GM18870 (cell line): ENCODE data around the gene PLA2G4C.
"Not testable (repeated sequence)": the region's sequence is repeated elsewhere in the genome, so short reads cannot be mapped to it uniquely, and the experiment has no call there.

Experiments used
- ATAC-seq: cut with Tn5 transposase; IDR thresholded peaks from one replicate; pipeline ENCODE4 v1.9.1; 2021; ENCODE audit warnings: moderate library complexity; ENCODE audit not compliant: unreplicated experiment

PLA2G4C gene

DNA sequence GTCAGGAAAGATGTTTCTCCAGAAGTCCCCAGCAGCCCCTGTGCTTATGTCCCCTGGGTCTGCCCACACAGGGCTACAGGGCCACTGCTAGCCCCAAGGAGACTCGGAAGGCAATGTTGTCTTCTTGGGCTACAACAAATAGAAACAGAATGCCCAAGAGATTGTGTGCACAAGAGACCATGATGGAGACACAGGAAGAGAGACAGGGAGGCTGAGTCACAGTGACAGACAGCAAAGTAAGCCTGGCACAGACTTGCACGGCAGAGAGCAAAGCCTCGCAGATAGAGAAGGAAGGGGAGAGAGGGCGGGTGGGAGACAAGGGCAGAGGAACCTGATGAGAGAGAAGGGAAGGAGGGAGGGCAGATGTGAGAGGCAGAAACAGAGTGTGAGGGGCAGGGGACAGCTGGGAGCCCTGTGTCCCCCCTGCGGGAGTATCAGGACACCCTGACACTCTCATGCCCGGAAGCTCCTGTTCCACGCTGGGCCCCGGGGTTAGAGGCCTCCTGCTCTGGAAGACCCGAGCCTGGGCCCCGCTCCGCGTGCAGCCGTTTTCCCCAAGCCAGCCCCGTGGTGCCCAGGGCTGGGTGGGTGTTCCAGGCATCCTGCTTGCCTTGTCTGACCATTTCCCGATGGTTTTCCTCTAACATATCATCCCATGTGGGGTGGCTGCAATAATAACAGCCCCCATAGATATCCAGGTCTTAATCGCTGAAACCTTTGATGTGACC, 2.7 kb upstream of the PLA2G4C start:
- no peak for ATAC-seq

DNA sequence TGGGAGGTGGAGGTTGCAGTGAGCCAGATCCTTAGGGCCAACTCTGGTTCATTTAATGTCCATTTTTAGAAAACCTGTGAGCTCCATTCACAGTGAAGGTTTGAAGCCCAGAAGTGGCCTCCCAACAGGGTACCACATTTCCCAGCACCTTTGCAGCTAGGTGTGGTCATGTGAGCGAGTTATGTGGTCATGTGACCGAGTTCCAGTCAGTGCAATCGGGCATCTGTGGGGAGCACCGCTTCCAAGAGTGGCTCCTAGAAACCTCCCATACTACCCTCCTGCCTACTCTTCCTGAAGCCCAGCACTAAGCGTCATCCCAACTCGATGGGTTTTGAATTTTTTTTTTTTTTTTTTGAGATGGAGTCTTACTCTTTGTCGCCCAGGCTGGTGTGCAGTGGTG, 663 bp upstream of the PLA2G4C start:
- ATAC-seq = no peak

DNA sequence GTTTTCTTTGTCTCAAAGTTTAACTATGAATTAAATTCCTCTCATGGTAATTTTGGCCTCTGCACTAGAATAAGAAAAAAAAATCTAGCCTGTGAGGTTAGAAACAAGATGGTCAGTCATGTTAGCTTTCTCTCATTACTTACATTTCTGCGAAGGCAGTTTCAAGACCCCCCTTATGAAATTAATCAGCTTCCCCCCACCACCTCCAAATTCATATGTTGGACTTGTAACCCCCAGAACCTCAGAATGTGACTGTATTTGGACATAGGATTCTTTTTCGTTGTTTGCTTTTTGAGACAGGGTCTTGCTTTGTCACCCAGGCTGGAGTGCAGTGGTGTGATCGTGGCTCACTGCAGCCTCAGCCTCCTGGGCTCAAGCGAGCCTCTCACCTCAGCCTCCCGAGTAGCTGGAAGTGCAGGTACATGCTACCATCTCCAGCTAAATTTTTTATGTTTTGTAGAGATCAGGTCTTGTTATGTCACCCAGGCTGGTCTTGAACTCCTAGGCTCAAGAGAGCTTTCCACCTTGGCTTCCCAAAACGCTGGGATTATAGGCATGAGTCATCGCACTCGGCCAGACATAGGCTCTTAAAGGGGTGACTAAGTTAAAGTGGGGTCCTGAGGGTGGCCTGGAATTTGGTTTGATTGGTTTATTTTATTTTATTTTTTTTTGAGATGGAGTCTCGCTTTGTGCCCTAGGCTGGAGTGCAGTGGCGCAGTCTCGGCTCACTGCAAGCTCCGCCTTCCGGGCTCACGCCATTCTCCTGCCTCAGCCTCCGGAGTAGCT, 1.4 kb downstream of the PLA2G4C start:
- ATAC-seq = no peak

DNA sequence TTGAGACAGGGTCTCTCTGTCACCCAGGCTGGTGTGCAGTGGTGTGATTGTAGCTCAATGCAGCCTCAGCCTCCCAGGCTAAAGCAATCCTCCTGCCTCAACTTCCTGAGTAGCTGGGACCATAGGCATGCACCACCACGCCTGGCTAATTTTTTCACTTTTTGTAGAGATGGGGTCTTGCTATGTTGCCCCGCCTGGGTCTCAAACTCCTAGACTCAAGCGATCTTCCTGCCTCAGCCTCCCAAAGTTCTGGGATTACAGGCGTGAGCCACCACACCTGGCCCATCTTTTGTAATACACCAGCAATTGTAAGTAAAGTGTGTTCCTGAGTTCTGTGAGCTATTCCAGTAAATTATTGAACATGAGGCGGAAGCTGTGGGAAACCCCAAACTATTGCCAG, 6.7 kb downstream of the PLA2G4C start:
- no peak for ATAC-seq

DNA sequence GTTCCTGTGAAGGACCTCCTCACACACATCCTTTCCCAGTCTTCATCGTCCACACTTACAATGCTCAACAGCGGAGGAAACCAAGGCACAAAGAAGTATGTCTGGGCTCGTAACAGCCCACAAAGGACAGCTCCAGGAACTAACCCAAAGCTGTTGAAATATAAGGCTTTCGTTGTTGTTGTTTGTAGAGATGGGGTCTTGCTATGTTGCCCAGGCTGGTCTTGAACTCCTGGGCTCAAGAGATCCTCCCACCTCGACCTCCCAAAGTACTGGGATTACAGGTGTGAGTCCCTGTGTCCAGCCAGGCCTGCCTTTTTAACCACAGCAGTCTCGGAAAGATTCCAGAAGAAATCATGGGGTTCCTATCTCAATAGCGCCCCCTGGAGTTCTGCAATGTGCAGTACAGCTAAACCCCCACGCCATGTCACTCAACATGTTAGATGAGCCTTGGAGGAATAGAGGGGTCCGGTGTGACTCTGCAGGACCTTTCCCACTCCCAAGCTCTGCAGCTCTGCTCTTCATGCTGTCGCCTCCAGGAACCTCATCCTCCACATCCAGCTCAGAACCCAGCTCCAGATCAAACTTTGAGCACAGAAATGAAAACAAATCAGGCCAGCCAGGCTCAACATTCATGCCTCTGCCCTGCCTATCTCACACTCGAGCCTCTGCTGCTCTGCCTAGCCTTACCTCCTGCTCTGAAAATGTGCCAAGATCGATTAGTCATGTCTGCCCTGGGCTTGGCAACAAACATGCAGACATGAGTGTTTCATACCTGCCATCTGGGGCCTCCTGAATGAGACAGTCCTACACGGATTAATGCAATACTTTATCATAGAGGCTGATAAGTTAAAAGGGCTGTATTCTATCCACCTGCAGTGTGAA, 7.5 kb downstream of the PLA2G4C start:
- ATAC-seq = no peak

DNA sequence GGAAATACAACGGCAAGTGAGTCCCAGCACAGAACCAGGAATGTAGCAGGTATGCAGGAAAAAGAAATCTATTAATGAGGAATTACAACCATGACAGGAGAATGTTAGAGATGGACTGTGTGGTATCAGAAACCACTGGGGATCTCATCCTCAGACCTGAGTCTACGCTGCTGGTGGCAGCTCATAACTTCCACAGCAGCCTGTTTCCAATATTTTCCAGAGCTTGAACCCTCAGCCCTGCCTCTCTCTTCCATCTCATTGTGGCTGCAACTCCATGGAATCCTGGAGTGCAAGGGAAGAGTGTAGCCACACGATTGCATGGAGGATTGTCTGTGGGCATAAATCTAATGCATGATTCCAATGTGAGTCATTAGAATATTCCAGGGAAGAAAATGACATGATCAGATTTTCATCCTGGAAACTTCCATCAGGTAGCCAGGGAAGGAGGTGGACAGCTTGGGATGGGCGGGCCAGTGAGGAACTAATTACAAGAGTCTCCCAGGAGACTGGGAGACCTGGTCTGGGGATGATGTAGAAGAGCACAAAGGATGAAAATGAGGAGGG, 14.9 kb downstream of the PLA2G4C start:
- ATAC-seq = no peak

DNA sequence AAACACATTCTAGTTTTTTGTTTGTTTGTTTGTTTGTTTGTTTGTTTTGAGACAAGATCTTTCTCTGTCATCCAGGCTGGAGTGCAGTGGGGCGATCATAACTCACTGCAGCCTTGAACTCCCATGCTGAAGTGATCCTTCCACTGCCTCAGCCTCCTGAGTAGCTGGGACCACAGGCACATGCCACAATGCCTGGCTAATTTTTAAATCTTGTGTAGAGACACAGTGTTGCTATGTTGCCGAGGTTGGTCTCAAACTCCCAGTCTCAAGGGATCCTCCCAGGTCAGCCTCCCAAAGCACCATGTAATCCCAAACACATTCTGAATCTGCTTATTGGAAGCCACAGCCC, 15.8 kb downstream of the PLA2G4C start:
- no peak for ATAC-seq

DNA sequence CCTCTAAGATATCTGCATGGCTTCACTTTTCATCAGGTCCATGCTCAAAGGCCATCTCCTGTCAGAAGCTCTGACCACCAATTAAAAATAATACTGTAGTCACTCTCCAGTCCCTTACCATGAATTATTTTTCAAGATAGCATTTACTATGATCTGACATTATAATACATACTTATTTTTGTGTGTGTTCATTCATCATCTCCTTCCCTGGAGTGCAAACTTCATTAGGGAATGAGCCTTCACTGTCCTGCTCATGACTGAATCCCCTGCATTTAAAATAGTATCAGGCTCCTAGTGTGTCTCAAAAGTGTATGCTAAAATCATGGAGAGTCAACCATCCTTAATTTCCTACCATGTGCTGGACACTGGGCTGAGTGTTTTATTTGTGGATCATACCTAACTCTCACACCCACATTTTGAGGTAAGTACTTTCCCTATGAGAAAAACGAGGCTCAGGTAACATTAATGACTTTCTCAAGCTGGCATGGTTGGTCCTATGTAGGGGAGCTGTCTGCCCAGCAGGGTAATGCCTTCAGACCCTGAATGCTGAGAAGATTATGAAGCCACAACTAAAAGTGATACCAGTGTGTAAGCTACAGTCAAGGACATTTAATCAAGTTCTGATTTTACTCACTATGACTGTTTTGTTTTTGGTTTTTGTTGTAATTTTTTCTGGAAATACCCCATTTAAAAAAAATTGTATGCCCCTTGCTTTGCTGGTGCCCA, 16.3 kb downstream of the PLA2G4C start:
- ATAC-seq = no peak

DNA sequence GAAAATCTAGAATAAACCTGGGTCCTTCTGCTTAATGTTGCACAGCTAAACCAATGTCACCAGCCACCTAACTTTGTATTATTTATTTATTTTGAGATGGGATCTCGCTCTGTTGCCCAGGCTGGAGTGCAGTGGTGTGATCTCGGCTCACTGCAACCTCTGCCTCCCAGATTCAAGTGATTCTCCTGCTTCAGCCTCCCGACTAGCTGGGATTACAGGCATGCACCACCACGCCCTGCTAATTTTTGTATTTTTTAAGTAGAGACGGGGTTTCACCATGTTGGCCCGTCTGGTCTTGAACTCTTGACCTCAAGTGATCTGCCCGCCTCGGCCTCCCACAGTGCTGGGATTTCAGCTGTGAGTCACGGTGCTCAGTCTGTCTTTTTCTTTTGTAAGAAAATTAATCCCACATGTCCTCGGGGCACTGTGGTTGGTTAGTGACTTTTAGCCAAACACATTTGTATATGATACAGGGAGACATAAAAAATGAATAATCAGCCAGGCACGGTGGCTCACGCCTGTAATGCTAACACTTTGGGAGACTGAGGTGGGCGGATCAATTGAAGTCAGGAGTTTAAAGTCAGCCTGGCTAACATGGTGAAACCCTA, 19.4 kb downstream of the PLA2G4C start:
- not testable (repeated sequence) for ATAC-seq

DNA sequence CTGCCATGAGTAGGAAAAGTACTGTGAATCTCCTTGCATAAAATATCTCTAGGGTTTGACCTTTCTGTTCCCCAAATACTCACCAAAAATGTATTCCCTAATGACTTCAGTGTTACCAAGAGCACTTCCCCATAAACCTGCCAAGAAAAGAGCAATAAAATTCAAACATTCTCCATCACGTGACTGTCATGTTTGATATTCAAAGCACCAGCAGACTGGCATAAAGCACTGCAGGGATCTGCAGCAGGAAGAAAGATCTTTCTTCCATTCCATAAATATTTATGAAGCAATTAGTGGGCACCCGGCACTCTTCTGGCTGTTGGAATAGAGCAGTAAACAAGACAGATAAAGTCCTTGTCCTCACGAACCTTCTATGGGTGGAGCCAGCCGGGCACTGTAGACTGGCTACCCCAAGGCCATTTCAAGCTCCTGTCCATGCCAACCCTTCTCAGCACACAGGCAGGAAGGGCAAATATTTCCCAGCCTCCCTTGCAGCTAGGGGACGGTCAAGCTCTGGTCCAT, 20.3 kb downstream of the PLA2G4C start:
- no peak for ATAC-seq

DNA sequence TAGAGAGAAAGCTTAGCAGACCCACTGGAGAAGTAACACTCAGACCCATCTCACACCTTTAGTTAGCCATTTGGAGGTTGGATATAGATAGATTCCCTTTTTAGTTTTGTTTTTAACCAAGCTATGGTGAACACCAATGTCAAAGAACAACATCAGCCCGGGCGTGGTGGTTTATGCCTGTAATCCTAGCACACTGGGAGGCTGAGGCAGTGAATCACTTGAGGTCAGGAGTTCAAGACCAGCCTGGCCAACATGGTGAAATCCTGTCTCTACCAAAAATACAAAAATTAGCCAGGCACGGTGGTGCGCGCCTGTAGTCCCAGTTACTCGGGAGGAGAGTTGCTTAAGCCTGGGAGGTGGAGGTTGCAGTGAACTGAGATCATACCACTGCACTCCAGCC, 21.6 kb downstream of the PLA2G4C start:
- ATAC-seq = not testable (repeated sequence)

DNA sequence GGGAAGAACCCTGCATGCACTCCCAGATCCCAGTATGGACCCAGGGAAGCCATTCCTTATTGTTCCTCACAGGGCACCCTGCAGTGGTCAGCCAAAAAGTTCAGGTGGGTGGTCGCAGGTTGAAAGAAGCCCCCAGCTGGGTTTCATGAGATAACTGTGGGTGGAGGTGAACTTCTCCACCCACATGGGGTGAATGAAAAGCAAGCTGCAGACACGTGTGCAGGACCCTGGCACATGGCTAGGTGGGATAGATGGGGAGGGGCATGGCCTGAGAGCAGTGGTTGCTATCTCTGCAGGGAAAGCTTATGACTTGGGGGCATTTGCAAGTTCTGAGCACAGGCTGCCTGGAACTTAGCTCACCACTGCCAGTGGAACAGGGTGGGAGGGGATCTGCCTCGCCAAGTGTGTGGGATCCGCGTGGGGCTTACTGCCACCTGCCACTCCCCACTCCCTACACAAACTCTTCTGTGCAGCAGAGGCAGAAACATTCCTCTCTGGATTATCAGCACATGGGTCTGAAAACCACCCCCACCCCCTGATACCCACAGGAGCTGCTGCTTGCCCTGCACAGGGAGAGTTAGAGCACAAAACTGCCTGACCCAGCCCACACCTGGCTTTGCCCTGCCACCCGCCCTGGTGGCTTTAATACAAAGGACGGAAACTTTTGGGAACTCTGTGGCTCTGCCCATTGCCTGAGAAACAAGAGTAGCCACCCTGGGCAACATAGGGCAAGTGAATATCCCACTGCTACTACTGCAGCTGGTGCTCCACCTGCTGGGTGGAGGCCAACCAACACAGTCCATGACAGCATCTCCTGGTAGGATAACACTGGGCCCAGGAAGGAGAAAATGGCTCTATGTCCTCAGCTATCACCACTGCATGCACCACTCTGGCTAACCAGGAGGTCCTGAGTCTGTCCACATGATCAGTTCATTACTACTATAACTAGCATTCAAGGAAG, 24.4 kb downstream of the PLA2G4C start:
- ATAC-seq = no peak

DNA sequence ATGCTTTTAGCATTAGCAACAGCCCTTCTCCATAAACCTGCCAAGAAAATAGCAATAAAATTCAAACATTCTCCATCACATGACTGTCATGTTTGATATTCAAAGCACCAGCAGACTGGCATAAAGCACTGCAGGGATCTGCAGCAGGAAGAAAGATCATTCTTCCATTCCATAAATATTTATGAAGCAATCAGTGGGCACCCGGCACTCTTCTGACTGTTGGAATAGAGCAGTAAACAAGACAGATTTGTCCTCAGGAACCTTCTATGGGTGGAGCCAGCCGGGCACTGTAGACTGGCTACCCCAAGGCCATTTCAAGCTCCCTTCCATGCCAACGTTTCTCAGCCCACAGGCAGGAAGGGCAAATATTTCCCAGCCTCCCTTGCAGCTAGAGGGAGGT, 25.5 kb downstream of the PLA2G4C start:
- no peak for ATAC-seq

DNA sequence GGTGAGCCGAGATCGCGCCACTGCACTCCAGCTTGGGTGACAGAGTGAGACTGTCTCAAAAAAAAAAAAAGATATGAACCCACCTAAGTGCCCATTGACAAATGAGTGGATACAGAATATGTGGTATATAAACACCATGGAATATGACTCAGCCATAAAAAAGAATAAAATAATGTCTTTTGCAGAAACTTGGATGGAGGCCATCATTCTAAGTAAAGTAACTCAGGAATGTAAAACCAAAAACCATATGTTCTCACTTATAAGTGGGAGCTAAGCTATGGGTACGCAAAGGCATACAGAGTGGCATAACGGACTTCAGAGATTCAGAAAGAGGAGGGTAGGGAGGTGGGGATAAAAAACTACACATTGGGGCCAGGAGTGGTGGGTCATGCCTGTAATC, 29.5 kb downstream of the PLA2G4C start:
- ATAC-seq = no peak

DNA sequence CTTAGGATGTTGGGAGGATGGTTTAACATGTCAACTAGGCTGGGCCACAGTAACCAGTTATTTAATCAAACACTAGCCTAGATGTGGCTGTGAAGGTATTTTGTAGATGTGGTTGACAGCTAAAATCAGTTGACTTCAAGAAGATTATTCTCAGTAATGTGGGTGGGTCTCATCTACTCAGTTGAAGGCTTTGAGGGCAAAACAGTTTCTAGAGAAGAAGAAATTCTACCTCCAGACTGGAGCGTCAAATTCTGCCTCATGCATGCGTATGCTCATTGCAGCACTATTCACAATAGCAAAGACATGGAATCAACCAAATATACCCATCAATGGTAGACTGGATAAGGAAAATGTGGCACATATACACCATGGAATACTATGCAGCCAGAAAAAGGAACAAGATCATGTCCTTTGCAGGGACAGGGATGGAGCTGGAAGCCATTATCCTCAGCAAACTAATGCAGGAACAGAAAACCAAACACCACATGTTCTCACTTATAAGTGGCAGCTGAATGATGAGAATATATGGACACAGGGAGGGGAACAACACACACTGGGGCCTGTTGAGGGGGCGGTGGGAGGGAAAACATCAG, 40.3 kb downstream of the PLA2G4C start:
- ATAC-seq = not testable (repeated sequence)

DNA sequence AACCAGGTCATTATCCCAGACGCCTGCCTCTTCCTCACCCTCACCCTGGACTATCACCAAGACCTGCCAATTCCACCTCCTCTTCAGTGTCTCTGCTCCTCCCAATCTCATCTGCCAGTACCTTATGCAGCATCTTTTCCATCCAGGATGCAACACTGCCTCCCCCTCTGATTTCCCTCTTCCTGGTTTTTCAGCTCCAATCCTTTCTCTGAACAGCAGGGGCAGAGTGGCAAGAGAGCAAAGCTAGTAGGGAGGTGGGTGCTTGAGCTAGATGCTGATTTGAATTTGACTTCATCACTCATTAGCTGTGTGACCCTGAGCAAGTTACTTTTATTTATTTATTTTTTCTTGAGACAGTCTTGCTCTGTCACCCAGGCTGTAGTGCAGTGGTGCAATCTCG, 41.2 kb downstream of the PLA2G4C start:
- no peak for ATAC-seq

DNA sequence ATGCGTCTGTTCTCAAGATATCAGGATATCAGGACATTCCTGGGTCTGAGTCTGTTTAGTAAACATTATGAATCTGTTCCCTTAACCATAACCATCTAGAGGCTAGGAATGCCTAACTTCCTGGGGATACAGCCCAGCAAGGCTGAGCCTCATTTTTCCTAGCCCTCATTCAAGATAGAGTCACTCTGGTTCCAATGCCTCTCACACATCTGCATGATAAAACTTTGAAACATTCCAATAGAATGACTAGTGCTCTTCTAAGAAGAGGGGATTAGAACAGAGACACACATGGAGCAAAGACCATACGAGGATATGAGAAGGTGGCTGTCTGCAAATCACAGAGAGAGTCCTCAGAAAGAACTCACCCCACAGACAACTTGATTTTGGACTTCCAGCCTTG, 46.1 kb downstream of the PLA2G4C start:
- ATAC-seq = no peak
